BJ (cell line): ENCODE results near the gene LRCH3. TPM values are rescaled to one million over a fixed set of nuclear protein-coding genes. Genes with fewer than 3 reads are reported as not detected.

Source experiments
- CTCF ChIA-PET: fragments of 350-600 bp; formaldehyde crosslinking; extraction: SDS; loops from one replicate; lab custom pipeline; 2021; ENCODE audit warnings: antibody characterized with exemption, inconsistent platforms; lab: Yijun Ruan, JAX
- POLR2A ChIA-PET: fragments of 300-600 bp; sonication (Branson Sonifier 250); formaldehyde crosslinking; extraction: SDS; loops from one replicate; lab custom pipeline; 2021; ENCODE audit warnings: antibody characterized with exemption; lab: Charles Lee
- DNase-seq: peaks from one replicate; pipeline ENCODE4 v3.0.0-alpha.2; 2011; ENCODE audit warnings: low read depth
- H3K27me3 ChIP-seq: 2 replicates; pipeline ENCODE4 v1.6.0; 2011; ENCODE audit warnings: low read length; ENCODE audit not compliant: control insufficient read depth, insufficient read depth
- H3K36me3 ChIP-seq: 2 replicates; pipeline ENCODE4 v1.5.1; 2011; ENCODE audit warnings: low read length; ENCODE audit not compliant: control insufficient read depth, insufficient read depth
- H3K4me3 ChIP-seq: 2 replicates; pipeline ENCODE4 v1.5.1; 2011; ENCODE audit warnings: low read depth, mild to moderate bottlenecking, control low read depth, low read length
- CTCF ChIP-seq: IDR thresholded peaks from 2 replicates; pipeline ENCODE4 v1.5.1; 2011; ENCODE audit warnings: low read depth, mild to moderate bottlenecking, control low read depth, inconsistent platforms, low read length, moderate library complexity; ENCODE audit not compliant: insufficient read depth
- polyA plus RNA-seq: library from polyadenylated mRNA; depleted of rRNA; stranded (reverse); fragments of >200 nt; gene quantifications from 2 replicates; pipeline ENCODE4 v1.2.3, GENCODE V29; 2011

LRCH3 gene
- polyA plus RNA-seq, 1 experiment = 155 TPM

- Histone ChIP-seq H3K36me3 (no peaks in the 10 kb centered on the region), H3K4me3 (no peak overlapping the region), H3K27me3 (no peaks in the 10 kb centered on the region)
- no peak for DNase-seq
- CTCF ChIA-PET = no interaction called here
- POLR2A ChIA-PET = no interaction called here
- TF ChIP-seq CTCF = no peak
Observed at GRCh38 chr3:197804511-197804910, 13.5 kb downstream of the LRCH3 start.

GRCh38 chr3:197807969-197808587 is 17.0 kb downstream of the LRCH3 start:
- Histone ChIP-seq H3K4me3 (no peak overlapping the region), H3K36me3 (no peaks in the 10 kb centered on the region), H3K27me3 (no peaks in the 10 kb centered on the region)
- peak; percentile 16 for DNase-seq
- ChIA-PET POLR2A (no interaction called here), CTCF (interaction anchor here (0.6 kb wide), 1 partner anchor 18 kb away, joined by 3 read pairs; no protein-coding TSS in a partner anchor)
- TF ChIP-seq CTCF = no peak

GRCh38 chr3:197809356-197810020 is 18.4 kb downstream of the LRCH3 start:
- Histone ChIP-seq H3K27me3 (no peaks in the 10 kb centered on the region), H3K4me3 (no peak overlapping the region), H3K36me3 (no peaks in the 10 kb centered on the region)
- DNase-seq = peak; percentile 84
- TF ChIP-seq CTCF = no peak
- ChIA-PET CTCF (interaction anchor here (0.7 kb wide), 1 partner anchor 107 kb away, joined by 4 read pairs; no protein-coding TSS in a partner anchor), POLR2A (interaction anchor here (0.7 to 1.2 kb wide), 4 partner anchors 18 to 67 kb away, joined by 3 to 12 read pairs (median 9); partner anchors contain the start of gene LRCH3)

- no peak for TF ChIP-seq CTCF
- Histone ChIP-seq H3K4me3 (no peak overlapping the region), H3K36me3 (no peaks in the 10 kb centered on the region), H3K27me3 (no peaks in the 10 kb centered on the region)
- no peak for DNase-seq
- CTCF ChIA-PET = no interaction called here
- POLR2A ChIA-PET = no interaction called here
Observed at GRCh38 chr3:197810901-197811300, 19.8 kb downstream of the LRCH3 start.

- CTCF ChIA-PET = no interaction called here
- TF ChIP-seq CTCF = no peak
Observed at GRCh38 chr3:197811343-197811742, 20.3 kb downstream of the LRCH3 start.

More at GRCh38 chr3:197811343-197811742, 20.3 kb downstream of the LRCH3 start:
- POLR2A ChIA-PET = no interaction called here
- peak; percentile 96 for DNase-seq
- Histone ChIP-seq H3K36me3 (no peaks in the 10 kb centered on the region), H3K27me3 (no peaks in the 10 kb centered on the region), H3K4me3 (no peak overlapping the region)
